ENCODE measurements around the gene LHPP. TPM values are rescaled to one million over a fixed set of nuclear protein-coding genes. Genes with fewer than 3 reads are reported as not detected.

LHPP gene
- polyA plus RNA-seq, 1 experiment = 7.1 TPM

- peaks cover 3% of the 10 kb centered on the region for H3K27me3 ChIP-seq (ENCODE audit: control insufficient read depth, insufficient read depth, low read length)
- CTCF ChIA-PET = interaction anchor here (0.8 to 9.5 kb wide), 2 partner anchors 207 to 214 kb away, joined by 3 to 101 read pairs; no protein-coding TSS in a partner anchor
- no peaks in the 10 kb centered on the region for H3K9me3 ChIP-seq (ENCODE audit: control insufficient read depth, insufficient read depth, low read length)
- no peak overlapping the region for H3K27ac ChIP-seq (ENCODE audit: low read depth, low read length)
- no peak overlapping the region for H3K4me3 ChIP-seq (ENCODE audit: low read depth, low read length)
- DNase-seq (ENCODE audit: low read depth, low spot score) = no peak
- TF ChIP-seq, protein P1, sequence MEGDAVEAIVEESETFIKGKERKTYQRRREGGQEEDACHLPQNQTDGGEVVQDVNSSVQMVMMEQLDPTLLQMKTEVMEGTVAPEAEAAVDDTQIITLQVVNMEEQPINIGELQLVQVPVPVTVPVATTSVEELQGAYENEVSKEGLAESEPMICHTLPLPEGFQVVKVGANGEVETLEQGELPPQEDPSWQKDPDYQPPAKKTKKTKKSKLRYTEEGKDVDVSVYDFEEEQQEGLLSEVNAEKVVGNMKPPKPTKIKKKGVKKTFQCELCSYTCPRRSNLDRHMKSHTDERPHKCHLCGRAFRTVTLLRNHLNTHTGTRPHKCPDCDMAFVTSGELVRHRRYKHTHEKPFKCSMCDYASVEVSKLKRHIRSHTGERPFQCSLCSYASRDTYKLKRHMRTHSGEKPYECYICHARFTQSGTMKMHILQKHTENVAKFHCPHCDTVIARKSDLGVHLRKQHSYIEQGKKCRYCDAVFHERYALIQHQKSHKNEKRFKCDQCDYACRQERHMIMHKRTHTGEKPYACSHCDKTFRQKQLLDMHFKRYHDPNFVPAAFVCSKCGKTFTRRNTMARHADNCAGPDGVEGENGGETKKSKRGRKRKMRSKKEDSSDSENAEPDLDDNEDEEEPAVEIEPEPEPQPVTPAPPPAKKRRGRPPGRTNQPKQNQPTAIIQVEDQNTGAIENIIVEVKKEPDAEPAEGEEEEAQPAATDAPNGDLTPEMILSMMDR (IDR thresholded peaks at IDR 0.05; ENCODE audit: low read depth, low read length) = no peak; the same call in 1 of the 2 replicates
- POLR2A ChIA-PET = no interaction called here
Measured at GRCh38 chr10:124534231-124534798, 72.7 kb downstream of the LHPP start.

DNA sequence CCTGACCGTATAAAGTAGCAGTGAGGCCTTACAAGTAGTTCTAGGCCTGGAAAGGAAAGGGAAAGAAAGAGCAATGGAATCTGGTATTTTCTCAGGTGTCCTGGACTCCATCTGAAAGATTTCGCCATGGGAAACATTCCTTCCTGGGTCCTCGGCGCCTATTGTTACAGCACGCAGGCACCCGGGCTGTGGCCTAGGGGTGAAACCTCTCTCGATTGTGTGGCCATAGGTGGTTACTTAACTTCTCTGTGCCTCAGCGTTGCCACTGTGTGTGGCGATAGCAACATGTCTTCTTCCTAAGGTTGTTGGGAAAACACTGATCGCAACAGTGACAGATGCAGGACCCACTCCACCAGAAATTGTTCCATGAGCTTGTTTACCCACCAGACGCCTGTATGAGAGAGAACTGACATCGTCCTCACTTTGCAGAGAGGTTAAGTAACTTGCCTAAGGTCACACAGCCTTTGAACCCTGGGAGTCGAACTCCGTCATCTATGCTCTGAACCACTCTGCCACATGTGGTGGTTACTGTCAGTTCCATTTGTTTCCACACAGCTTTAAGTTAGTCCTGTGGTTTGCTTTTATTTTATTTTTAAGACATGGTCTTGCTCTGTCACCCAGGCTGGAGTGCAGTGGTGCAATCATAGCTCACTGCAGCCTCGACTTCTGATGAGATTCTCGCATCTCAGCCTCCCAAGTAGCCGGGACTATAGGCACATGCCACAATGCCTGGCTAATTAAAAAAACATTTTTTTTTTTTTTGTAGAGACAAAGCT is 73.4 kb downstream of the LHPP start:
- Histone ChIP-seq H3K27me3 (ENCODE audit: control insufficient read depth, insufficient read depth, low read length) (peaks cover 3% of the 10 kb centered on the region), H3K4me3 (ENCODE audit: low read depth, low read length) (no peak overlapping the region), H3K27ac (ENCODE audit: low read depth, low read length) (no peak overlapping the region), H3K9me3 (ENCODE audit: control insufficient read depth, insufficient read depth, low read length) (no peaks in the 10 kb centered on the region)
- ChIA-PET POLR2A (no interaction called here), CTCF (interaction anchor here (0.6 to 9.5 kb wide), 5 partner anchors 206 to 540 kb away, joined by 3 to 101 read pairs (median 4); no protein-coding TSS in a partner anchor)
- TF ChIP-seq, protein P1 (IDR thresholded peaks at IDR 0.05; ENCODE audit: low read depth, low read length) = no peak
- no peak for DNase-seq (ENCODE audit: low read depth, low spot score)

DNA sequence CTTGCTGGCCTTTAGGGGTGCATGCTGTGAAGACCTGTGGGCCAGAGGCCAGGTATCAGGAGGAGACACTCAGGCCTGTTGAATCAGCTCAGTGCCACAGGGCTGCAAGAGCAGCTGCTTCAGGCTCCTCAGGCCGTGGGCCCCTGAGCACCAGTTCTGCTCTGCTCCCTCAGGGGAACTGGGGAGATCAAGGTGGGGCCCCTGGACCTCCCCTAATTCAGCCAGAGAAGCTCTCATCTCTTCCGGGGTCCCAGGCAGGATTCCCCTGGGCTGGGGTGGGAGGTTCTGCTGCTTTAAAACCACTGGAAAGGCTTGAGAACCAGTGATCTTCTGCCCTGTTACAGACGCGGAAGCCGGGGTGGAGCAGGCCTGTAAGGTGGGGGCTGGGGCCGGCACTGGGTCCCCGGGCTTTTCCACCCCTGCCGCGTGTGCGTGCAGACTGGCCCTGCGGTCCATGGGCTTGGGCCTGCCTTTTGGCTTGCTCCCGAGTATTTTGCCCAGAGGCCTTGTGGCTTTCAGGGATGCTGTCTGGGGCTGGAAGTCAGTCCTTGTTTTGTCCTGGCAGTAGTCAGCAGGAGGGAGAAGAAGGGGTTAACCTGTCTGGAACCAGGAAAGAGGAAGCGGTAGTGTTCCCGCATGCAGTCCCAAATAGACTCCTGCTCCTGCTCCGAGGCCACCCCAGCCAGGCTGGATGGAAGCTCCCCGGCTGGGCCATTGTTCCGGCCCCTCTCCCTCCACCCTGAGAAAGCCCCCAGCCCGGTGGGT is 74.3 kb downstream of the LHPP start:
- peaks cover 3% of the 10 kb centered on the region for H3K27me3 ChIP-seq (ENCODE audit: control insufficient read depth, insufficient read depth, low read length)
- TF ChIP-seq, protein P1 (IDR thresholded peaks at IDR 0.05; ENCODE audit: low read depth, low read length) = no peak
- no peak overlapping the region for H3K4me3 ChIP-seq (ENCODE audit: low read depth, low read length)
- no peak overlapping the region for H3K27ac ChIP-seq (ENCODE audit: low read depth, low read length)
- ChIA-PET POLR2A (no interaction called here), CTCF (interaction anchor here (0.6 to 9.5 kb wide), 5 partner anchors 205 to 541 kb away, joined by 3 to 101 read pairs (median 6); no protein-coding TSS in a partner anchor)
- DNase-seq (ENCODE audit: low read depth, low spot score) = no peak
- H3K9me3 ChIP-seq (ENCODE audit: control insufficient read depth, insufficient read depth, low read length) = no peaks in the 10 kb centered on the region

DNA sequence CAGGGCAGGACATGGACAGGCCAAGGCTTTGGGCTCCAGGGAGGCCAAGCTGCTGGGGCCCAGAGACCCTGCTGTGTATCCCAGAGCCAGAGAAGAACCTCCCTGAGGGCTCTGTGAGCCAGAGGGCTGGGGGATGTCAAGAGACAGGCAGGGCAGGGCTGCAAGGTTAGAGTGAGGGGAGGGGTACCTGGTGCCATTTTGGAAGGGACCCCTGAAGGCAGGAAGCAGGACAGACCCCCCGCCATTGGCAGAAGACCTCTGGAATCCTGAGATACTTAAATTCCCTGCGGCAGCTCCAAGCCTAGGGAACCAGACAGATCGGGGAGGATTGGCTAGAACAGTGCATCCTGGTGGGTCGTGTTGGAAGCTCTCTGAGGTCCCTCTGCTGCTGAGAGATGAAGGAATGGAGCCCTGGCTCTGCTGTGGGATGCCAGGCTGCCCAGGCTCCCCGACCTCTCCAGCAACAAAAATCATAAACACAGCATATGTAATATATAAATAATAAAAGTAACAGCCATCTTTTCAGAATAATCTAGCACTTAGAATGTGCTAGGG is 75.0 kb downstream of the LHPP start:
- TF ChIP-seq, protein P1 (IDR thresholded peaks at IDR 0.05; ENCODE audit: low read depth, low read length) = no peak
- H3K9me3 ChIP-seq (ENCODE audit: control insufficient read depth, insufficient read depth, low read length) = no peaks in the 10 kb centered on the region
- ChIA-PET CTCF (interaction anchor here (4.8 to 9.5 kb wide), 2 partner anchors 205 to 210 kb away, joined by 46 to 101 read pairs; no protein-coding TSS in a partner anchor), POLR2A (no interaction called here)
- H3K4me3 ChIP-seq (ENCODE audit: low read depth, low read length) = no peak overlapping the region
- DNase-seq (ENCODE audit: low read depth, low spot score) = no peak
- no peak overlapping the region for H3K27ac ChIP-seq (ENCODE audit: low read depth, low read length)
- H3K27me3 ChIP-seq (ENCODE audit: control insufficient read depth, insufficient read depth, low read length) = peaks cover 5% of the 10 kb centered on the region
